ENCODE measurements around the gene LBX1. TPM values are rescaled to one million over a fixed set of nuclear protein-coding genes. Genes with fewer than 3 reads are reported as not detected.

LBX1 gene
- total RNA-seq, 4 donors from 2014 or later = not detected

DNA sequence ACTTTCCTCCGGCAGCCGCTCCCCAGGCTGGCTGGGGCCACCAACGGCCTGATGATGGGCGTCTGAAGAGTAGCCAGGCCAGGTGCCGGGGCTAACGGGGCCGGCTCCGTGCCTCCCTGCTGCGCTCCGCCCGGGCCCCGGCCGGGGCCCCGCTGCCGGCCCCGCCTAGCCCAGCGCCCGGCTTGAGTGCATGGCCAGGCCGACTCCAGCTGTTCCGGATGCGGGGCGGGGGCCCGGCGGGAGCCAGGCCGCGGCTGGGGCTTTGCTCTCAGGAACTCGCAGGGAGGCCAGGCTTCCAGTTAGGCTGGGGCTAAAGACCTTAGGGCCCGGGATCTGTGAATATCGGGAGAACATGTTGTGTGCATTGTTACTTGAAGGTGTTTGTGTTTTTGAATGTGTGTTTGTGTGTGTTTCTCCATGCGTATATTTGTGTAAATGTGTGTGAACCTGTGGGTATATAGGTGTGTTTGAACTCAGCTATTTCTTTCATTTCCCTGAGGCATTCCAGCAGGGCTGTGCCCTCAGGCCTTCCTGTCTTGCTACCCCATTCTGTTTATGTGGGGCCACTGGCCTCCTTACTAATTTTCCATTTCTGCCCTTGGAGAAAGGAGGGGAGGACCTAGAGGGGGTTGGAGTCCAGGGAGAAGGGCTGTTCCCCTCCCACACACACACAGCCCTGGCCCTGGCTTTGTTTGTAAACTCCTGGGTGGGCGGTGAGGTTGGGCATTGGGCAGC, 1.1 kb upstream of the LBX1 start:
- DNase-seq (ENCODE audit: low spot score in 2 of 2) = no peak
- no peak for TF ChIP-seq POLR2A (IDR thresholded peaks at IDR 0.05)
- TF ChIP-seq CTCF (IDR thresholded peaks at IDR 0.05) = no peak
- intact Hi-C loops (cut with DNase I; ENCODE audit: low total_unique reads) = no loop called here
- 19 to 20% methylated on average over 11 to 12 of the region's 31 CpGs for WGBS, 2 donors
- no peak overlapping the region for H3K4me3 ChIP-seq (ENCODE audit: low read depth, poor library complexity, severe bottlenecking)

DNA sequence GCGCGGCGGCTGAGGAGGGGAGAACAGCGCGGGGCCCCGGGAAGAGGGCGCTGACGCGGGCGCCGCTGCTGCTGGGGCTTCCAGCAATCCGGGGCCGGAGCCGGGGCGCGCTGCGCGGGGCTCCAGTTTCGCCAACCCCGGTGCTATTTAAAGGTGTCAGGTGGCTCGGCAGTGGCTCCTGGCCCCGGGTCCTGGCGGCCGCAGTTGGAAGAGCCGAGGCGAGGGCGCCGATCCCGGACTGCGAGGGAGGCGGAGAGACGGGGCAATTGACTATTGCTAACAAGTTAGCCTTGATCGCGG, 347 bp downstream of the LBX1 start:
- H3K4me3 ChIP-seq (ENCODE audit: low read depth, poor library complexity, severe bottlenecking) = no peak overlapping the region
- intact Hi-C loops (cut with DNase I; ENCODE audit: low total_unique reads) = no loop called here
- no peak for DNase-seq (ENCODE audit: low spot score in 2 of 2)
- TF ChIP-seq POLR2A (IDR thresholded peaks at IDR 0.05) (no peak), CTCF (IDR thresholded peaks at IDR 0.05) (no peak)
- WGBS, 2 donors = 1 to 3% methylated on average over 19 of the region's 34 CpGs

GRCh38 chr10:101228153-101228965, 904 bp downstream of the LBX1 start:
- H3K4me3 ChIP-seq (ENCODE audit: low read depth, poor library complexity, severe bottlenecking) = no peak overlapping the region
- intact Hi-C loops (cut with DNase I; ENCODE audit: low total_unique reads) = no loop called here
- DNase-seq (ENCODE audit: low spot score in 2 of 2) = no peak
- WGBS, 2 donors = 1 to 24% methylated on average over 9 to 36 of the region's 82 CpGs
- TF ChIP-seq CTCF (IDR thresholded peaks at IDR 0.05) = no peak
- TF ChIP-seq POLR2A (IDR thresholded peaks at IDR 0.05) = no peak

- 8 to 9% methylated on average over 31 to 38 of the region's 43 CpGs for WGBS, 2 donors
- no peak for DNase-seq (ENCODE audit: low spot score in 2 of 2)
- H3K4me3 ChIP-seq (ENCODE audit: low read depth, poor library complexity, severe bottlenecking) = no peak overlapping the region
- intact Hi-C loops (cut with DNase I; ENCODE audit: low total_unique reads) = no loop called here
- TF ChIP-seq CTCF (IDR thresholded peaks at IDR 0.05) (no peak), POLR2A (IDR thresholded peaks at IDR 0.05) (no peak)
Measured at GRCh38 chr10:101227429-101228152, 1.7 kb downstream of the LBX1 start.

DNA sequence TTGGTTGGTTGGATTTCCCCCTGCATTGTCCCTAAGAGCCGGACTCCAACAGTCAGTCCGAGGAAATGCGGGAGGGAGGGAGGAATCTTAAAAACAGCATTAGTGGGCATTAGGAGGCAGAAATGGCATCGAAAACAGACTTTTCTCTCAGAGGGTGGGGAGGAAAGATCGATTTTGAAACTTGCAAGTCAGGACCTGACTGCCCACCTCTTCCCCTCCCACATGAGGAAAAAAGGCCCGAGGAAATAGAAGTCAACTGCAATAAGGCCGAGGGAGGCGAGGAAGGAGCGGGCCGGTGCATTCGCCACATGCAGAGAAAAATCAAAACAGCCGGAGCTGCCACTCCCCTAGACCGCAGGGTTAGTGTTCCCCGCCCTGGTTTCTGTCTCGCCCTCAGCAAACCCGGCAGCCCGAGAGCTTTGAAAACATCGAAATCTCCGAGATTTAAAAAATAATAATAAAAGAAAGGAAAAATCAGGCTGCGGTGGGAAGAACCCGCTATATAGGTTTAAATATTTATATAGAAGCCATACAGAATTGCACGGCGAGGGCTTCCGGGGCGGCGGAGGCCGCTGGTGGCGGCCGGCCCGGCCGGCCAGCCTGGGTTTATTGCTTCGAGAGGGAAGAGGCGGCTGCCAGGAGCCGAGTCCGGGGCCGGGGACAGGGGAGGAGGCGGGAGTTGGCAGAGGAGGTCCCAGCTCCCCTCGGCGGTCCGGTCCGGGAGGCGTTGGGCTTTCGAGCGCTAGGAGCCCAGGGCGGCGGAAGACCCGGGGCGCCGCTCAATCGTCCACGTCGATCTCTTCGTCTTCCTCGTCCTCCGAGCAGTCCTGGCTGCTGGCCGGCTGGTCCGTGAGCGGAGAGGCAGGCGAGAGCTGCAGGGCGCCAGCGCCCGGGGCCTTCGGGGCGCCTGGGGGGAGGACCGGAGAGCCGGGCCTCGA, 2.5 kb downstream of the LBX1 start:
- intact Hi-C loops (cut with DNase I; ENCODE audit: low total_unique reads) = no loop called here
- TF ChIP-seq CTCF (IDR thresholded peaks at IDR 0.05) (no peak), POLR2A (IDR thresholded peaks at IDR 0.05) (no peak)
- DNase-seq (ENCODE audit: low spot score in 2 of 2) = no peak
- no peak overlapping the region for H3K4me3 ChIP-seq (ENCODE audit: low read depth, poor library complexity, severe bottlenecking)
- 3 to 4% methylated on average over 52 to 62 of the region's 67 CpGs for WGBS, 2 donors
